Measurements from ENCODE around the gene RTEL1. TPM values are rescaled to one million over a fixed set of nuclear protein-coding genes. Genes with fewer than 3 reads are reported as not detected.
"Not testable (repeated sequence)": the region's sequence is repeated elsewhere in the genome, so short reads cannot be mapped to it uniquely, and the experiment has no call there.

Gene RTEL1
- polyA plus RNA-seq (ENCODE audit: insufficient read length): 11.0 TPM

- peak; percentile 81 for DNase-seq (ENCODE audit: low read depth)
Observed at GRCh38 chr20:63657937-63658748, at the start of gene RTEL1. Gene RTEL1 (plus strand): TSS chr20:63658312. CDS start chr20:63659403, 1,091 bp downstream.

GRCh38 chr20:63610581-63611435 lies 47.3 kb upstream of the RTEL1 start:
- DNase-seq (ENCODE audit: low read depth): no peak

- no peak for DNase-seq (ENCODE audit: low read depth)
Observed at GRCh38 chr20:63611646-63612045, 46.5 kb upstream of the RTEL1 start.

- no peak for DNase-seq (ENCODE audit: low read depth)
Observed at GRCh38 chr20:63612276-63612931, 45.7 kb upstream of the RTEL1 start.

- not testable (repeated sequence) for DNase-seq (ENCODE audit: low read depth)
Observed at GRCh38 chr20:63613863-63614594, 44.1 kb upstream of the RTEL1 start.

- DNase-seq (ENCODE audit: low read depth): no peak
Observed at GRCh38 chr20:63617092-63617875, 40.8 kb upstream of the RTEL1 start.

GRCh38 chr20:63617876-63618265 lies 40.2 kb upstream of the RTEL1 start:
- DNase-seq (ENCODE audit: low read depth): no peak

GRCh38 chr20:63618291-63618980 lies 39.7 kb upstream of the RTEL1 start:
- no peak for DNase-seq (ENCODE audit: low read depth)

- no peak for DNase-seq (ENCODE audit: low read depth)
Observed at GRCh38 chr20:63619086-63619485, 39.0 kb upstream of the RTEL1 start.

- DNase-seq (ENCODE audit: low read depth): no peak
Observed at GRCh38 chr20:63619505-63619904, 38.6 kb upstream of the RTEL1 start.

GRCh38 chr20:63620991-63621390 lies 37.1 kb upstream of the RTEL1 start:
- no peak for DNase-seq (ENCODE audit: low read depth)

- no peak for DNase-seq (ENCODE audit: low read depth)
Observed at GRCh38 chr20:63622096-63622495, 36.0 kb upstream of the RTEL1 start.

GRCh38 chr20:63622732-63623131 lies 35.4 kb upstream of the RTEL1 start:
- no peak for DNase-seq (ENCODE audit: low read depth)

- DNase-seq (ENCODE audit: low read depth): no peak
Observed at GRCh38 chr20:63624486-63624885, 33.6 kb upstream of the RTEL1 start.

GRCh38 chr20:63625771-63626423 lies 32.2 kb upstream of the RTEL1 start:
- DNase-seq (ENCODE audit: low read depth): no peak

- no peak for DNase-seq (ENCODE audit: low read depth)
Observed at GRCh38 chr20:63626424-63627128, 31.5 kb upstream of the RTEL1 start, which contains the start of gene GMEB2. Gene GMEB2 (minus strand): TSS chr20:63627101. CDS start chr20:63619397, 7,704 bp downstream.

- peak; percentile 78 for DNase-seq (ENCODE audit: low read depth)
Observed at GRCh38 chr20:63627129-63627750, 30.9 kb upstream of the RTEL1 start.

- DNase-seq (ENCODE audit: low read depth): no peak
Observed at GRCh38 chr20:63627751-63628245, 30.3 kb upstream of the RTEL1 start.
